GM21723 (cell line): ENCODE data around the gene BRF1.
A peak's percentile ranks its signal among the peaks of the same experiment; 100 is the strongest.

Experiments used
- ATAC-seq: cut with Tn5 transposase; IDR thresholded peaks from one replicate; pipeline ENCODE4 v1.9.1; 2021; ENCODE audit warnings: mild to moderate bottlenecking, moderate library complexity; ENCODE audit not compliant: unreplicated experiment

The BRF1 gene

GRCh38 chr14:105267820-105268548, 32.8 kb downstream of the BRF1 start:
- ATAC-seq = no peak

GRCh38 chr14:105261781-105262180, 39.0 kb downstream of the BRF1 start:
- ATAC-seq = no peak

- ATAC-seq = no peak
Measured at GRCh38 chr14:105260959-105261358, 39.8 kb downstream of the BRF1 start.

GRCh38 chr14:105258846-105259245, 42.0 kb downstream of the BRF1 start:
- no peak for ATAC-seq

GRCh38 chr14:105257464-105257863, 43.3 kb downstream of the BRF1 start:
- no peak for ATAC-seq

- ATAC-seq = no peak
Measured at GRCh38 chr14:105256292-105256960, 44.4 kb downstream of the BRF1 start.

- ATAC-seq = no peak
Measured at GRCh38 chr14:105255021-105255507, 45.7 kb downstream of the BRF1 start.

- ATAC-seq = no peak
Measured at GRCh38 chr14:105253329-105253682, 47.5 kb downstream of the BRF1 start.

- ATAC-seq = no peak
Measured at GRCh38 chr14:105252552-105253328, 48.1 kb downstream of the BRF1 start.

GRCh38 chr14:105251920-105252319, 48.9 kb downstream of the BRF1 start:
- ATAC-seq = no peak

- ATAC-seq = no peak
Measured at GRCh38 chr14:105250986-105251385, 49.8 kb downstream of the BRF1 start.

GRCh38 chr14:105250008-105250366, 50.8 kb downstream of the BRF1 start:
- no peak for ATAC-seq

GRCh38 chr14:105249182-105250007, 51.4 kb downstream of the BRF1 start:
- ATAC-seq = no peak

- ATAC-seq = peak; percentile 91
Measured at GRCh38 chr14:105248368-105249181, 52.2 kb downstream of the BRF1 start, which contains the start of gene BTBD6. TSS of gene BTBD6 (plus strand) at chr14:105248533. CDS start at chr14:105248712, 179 bp downstream.

- ATAC-seq = no peak
Measured at GRCh38 chr14:105247715-105248367, 53.0 kb downstream of the BRF1 start.

- no peak for ATAC-seq
Measured at GRCh38 chr14:105247026-105247425, 53.8 kb downstream of the BRF1 start.

- ATAC-seq = no peak
Measured at GRCh38 chr14:105244334-105244733, 56.5 kb downstream of the BRF1 start.

GRCh38 chr14:105241641-105242040, 59.2 kb downstream of the BRF1 start:
- no peak for ATAC-seq

- no peak for ATAC-seq
Measured at GRCh38 chr14:105240811-105241576, 59.8 kb downstream of the BRF1 start.
